ENCODE results near the gene KHSRP. TPM values are rescaled to one million over a fixed set of nuclear protein-coding genes. Genes with fewer than 3 reads are reported as not detected.
"Not testable (repeated sequence)": the region's sequence is repeated elsewhere in the genome, so short reads cannot be mapped to it uniquely, and the experiment has no call there.

Gene KHSRP
- total RNA-seq, 2 donors from 2014 or later, result 146 to 277 TPM

DNA sequence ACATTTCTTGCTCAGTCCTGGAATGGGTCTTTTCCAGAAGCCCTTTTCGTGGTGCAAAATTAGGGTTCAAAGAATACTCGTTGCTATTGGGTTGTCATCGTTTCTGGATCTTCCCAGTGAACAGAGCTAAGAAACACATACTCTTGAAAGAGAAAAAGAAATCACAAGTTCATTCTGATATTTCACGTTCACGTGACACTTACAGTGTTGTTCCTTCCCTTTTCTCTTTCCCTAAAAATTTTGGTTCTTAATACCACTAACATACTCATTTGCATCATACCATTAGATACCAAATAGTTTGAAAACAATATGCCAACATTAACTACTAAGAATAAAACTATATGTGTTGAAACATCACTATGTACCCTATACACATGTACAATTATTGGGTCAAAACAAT, 18.2 kb downstream of the KHSRP start:
- TF ChIP-seq POLR2A (IDR thresholded peaks at IDR 0.05) (no peak), POLR2AphosphoS5 (IDR thresholded peaks at IDR 0.05) (no peak)
- TF ChIP-seq, protein P1, sequence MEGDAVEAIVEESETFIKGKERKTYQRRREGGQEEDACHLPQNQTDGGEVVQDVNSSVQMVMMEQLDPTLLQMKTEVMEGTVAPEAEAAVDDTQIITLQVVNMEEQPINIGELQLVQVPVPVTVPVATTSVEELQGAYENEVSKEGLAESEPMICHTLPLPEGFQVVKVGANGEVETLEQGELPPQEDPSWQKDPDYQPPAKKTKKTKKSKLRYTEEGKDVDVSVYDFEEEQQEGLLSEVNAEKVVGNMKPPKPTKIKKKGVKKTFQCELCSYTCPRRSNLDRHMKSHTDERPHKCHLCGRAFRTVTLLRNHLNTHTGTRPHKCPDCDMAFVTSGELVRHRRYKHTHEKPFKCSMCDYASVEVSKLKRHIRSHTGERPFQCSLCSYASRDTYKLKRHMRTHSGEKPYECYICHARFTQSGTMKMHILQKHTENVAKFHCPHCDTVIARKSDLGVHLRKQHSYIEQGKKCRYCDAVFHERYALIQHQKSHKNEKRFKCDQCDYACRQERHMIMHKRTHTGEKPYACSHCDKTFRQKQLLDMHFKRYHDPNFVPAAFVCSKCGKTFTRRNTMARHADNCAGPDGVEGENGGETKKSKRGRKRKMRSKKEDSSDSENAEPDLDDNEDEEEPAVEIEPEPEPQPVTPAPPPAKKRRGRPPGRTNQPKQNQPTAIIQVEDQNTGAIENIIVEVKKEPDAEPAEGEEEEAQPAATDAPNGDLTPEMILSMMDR (IDR thresholded peaks at IDR 0.05), result no peak
- Histone ChIP-seq H3K27me3 (replicated peaks; ENCODE audit: insufficient read depth) (no peaks in the 10 kb centered on the region), H3K27ac (no peak overlapping the region), H3K4me3 (no peak overlapping the region), H3K4me1 (replicated peaks) (no peaks in the 10 kb centered on the region), H3K9me3 (no peaks in the 10 kb centered on the region), H3K36me3 (no peaks in the 10 kb centered on the region)
- intact Hi-C loops (cut with DNase I), result no loop called here
- 88% methylated on average over 5 of the region's 5 CpGs for WGBS
- DNase-seq (ENCODE audit: low spot score), result no peak

DNA sequence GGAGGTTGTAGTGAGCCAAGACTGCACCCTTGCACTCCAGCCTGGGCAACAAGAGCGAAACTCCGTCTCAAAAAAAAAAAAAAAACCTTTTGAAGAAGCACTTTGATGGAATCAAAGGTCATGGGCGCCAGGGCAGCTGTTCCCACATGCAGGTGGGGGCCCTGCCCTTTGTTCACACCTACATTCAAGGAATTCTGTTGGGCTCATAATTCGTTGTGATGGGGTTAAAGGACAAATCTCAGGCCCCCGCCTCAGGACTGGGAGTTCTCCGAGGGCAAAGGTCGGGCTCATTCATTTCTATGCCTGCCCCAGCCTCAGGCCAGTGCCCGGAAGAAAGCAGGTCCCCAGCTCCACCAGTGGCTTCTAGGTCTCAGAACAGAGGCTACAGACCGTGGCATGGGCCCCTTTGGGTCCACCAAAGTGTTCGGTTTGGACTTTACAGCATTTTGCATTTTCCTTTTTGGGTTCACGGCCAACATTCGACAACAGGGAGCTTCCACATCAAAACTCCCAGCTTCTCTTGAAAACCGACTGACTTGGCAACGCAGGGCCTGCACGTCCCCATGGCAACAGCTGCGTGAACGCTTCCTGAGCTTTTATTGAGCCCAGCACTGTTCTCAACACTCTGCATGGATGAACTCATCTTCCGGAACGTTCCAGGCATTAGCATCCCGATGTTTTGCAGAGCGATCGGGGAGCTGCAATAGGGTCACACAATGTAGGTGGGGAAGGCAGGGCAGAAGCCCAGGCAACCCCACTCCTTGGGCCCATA, 21.6 kb downstream of the KHSRP start:
- H3K9me3 ChIP-seq, result no peaks in the 10 kb centered on the region
- no peak for DNase-seq (ENCODE audit: low spot score)
- intact Hi-C loops (cut with DNase I), result no loop called here

DNA sequence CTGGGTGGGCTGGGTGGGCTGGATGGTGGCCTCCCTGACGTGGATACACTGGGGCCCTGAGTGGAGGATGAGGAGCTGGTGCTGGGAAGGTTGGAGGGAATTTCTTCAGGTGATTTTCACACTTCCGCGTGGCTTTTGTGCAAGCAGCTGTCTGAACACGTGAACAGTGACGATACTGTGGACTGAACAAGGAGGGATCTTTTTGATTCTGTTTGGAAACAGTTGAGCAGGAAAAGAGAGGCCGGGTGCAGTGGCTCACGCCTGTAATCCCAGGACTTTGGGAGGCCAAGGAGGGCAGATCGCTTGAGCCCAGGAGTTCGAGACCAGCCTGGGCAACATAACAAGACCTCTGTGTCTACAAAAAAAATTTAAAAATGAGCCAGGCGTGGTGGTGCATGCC, 22.6 kb downstream of the KHSRP start:
- Histone ChIP-seq H3K4me1 (replicated peaks) (no peaks in the 10 kb centered on the region), H3K36me3 (no peaks in the 10 kb centered on the region), H3K27ac (no peak overlapping the region), H3K27me3 (replicated peaks; ENCODE audit: insufficient read depth) (no peaks in the 10 kb centered on the region), H3K4me3 (no peak overlapping the region), H3K9me3 (no peaks in the 10 kb centered on the region)
- WGBS, result 87% methylated on average over 10 of the region's 10 CpGs
- intact Hi-C loops (cut with DNase I), result no loop called here
- TF ChIP-seq, protein P1 (IDR thresholded peaks at IDR 0.05), result no peak
- TF ChIP-seq POLR2A (IDR thresholded peaks at IDR 0.05) (no peak), POLR2AphosphoS5 (IDR thresholded peaks at IDR 0.05) (no peak)
- DNase-seq (ENCODE audit: low spot score), result no peak

More for the DNA sequence above, 21.6 kb downstream of the KHSRP start:
- H3K4me3 ChIP-seq, result no peak overlapping the region
- no peaks in the 10 kb centered on the region for H3K36me3 ChIP-seq
- no peaks in the 10 kb centered on the region for H3K27me3 ChIP-seq (replicated peaks; ENCODE audit: insufficient read depth)
- no peak for TF ChIP-seq POLR2AphosphoS5 (IDR thresholded peaks at IDR 0.05)
- no peak for TF ChIP-seq POLR2A (IDR thresholded peaks at IDR 0.05)
- TF ChIP-seq, protein P1 (IDR thresholded peaks at IDR 0.05), result no peak
- WGBS, result 33% methylated on average over 22 of the region's 22 CpGs
- no peak overlapping the region for H3K27ac ChIP-seq
- no peaks in the 10 kb centered on the region for H3K4me1 ChIP-seq (replicated peaks)

DNA sequence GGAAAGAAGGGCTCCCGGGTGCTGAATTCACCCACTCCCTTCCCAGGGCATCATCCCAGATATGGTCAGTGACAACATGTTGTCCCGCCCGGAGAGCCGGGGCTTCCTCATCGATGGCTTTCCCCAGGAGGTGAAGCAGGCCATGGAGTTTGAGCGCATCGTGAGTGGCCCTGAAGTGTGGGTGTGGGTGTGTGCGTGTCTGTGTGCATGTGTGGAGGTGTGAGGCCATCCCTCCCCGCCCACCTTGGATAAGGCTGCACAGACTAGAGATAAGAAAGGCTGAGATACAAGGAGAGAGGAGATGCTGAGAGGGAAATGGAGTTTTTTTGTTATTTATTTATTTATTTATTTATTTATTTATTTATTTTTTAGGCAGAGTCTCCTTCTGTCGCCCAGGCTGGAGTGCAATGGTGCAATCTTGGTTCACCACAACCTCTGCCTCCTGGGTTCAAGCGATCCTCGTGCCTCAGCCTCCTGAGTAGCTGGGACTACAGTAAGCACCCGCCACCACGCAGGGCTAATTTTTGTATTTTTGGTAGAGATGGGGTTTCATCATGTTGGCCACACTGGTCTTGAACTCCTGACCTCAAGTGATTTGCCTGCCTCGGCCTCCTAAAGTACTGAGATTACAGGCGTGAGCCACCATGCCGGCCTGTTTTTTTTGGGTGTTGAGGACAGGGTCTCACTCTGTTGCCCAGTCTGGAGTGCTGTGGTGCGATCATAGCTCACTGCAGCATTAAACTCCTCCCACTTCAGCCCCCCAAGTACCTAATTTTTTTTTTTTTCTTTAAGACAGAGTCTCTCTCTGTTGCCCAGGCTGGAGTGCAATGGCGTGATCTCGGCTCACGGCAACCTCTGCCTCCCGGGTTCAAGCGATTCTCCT, 24.3 kb downstream of the KHSRP start:
- intact Hi-C loops (cut with DNase I); H3K9me3 ChIP-seq: not testable (repeated sequence)
- 95% methylated on average over 23 of the region's 23 CpGs for WGBS

DNA sequence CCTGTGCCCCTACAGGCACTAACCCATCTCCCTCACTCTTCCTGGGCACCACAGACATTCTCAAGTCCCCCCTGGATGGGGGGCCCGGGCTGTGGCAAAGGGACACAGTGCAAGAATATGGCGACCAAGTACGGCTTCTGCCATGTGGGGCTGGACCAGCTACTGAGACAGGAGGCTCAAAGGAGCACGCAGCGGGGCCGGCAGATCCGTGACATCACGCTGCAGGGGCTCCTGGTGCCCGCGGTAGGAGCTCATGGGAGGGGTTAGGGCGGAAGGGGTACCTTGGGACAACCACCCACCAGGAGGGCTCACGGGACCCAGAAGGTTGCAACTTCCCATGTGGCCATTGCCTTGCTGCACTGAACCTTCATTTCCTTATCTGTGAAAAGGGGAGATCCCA, 28.3 kb downstream of the KHSRP start:
- H3K4me3 ChIP-seq, result no peak overlapping the region
- no peak overlapping the region for H3K27ac ChIP-seq
- peaks cover 5% of the 10 kb centered on the region for H3K4me1 ChIP-seq (replicated peaks)
- no peaks in the 10 kb centered on the region for H3K9me3 ChIP-seq
- WGBS, result 91% methylated on average over 12 of the region's 12 CpGs
- intact Hi-C loops (cut with DNase I), result no loop called here
- H3K36me3 ChIP-seq, result no peaks in the 10 kb centered on the region
- no peak for DNase-seq (ENCODE audit: low spot score)
- TF ChIP-seq, protein P1 (IDR thresholded peaks at IDR 0.05), result no peak
- TF ChIP-seq POLR2A (IDR thresholded peaks at IDR 0.05), result no peak
- TF ChIP-seq POLR2AphosphoS5 (IDR thresholded peaks at IDR 0.05), result no peak
- no peaks in the 10 kb centered on the region for H3K27me3 ChIP-seq (replicated peaks; ENCODE audit: insufficient read depth)

More for the DNA sequence above, 24.3 kb downstream of the KHSRP start:
- H3K4me3 ChIP-seq; H3K27ac ChIP-seq; DNase-seq (ENCODE audit: low spot score); H3K36me3 ChIP-seq; H3K4me1 ChIP-seq (replicated peaks); H3K27me3 ChIP-seq (replicated peaks; ENCODE audit: insufficient read depth): not testable (repeated sequence)
